GM18519 (cell line): ENCODE results near the gene CFTR.
"Not testable (repeated sequence)": the region's sequence is repeated elsewhere in the genome, so short reads cannot be mapped to it uniquely, and the experiment has no call there.

Experiments
- ATAC-seq: cut with Tn5 transposase; IDR thresholded peaks from one replicate; pipeline ENCODE4 v1.9.1; 2021; ENCODE audit warnings: mild to moderate bottlenecking, moderate library complexity; ENCODE audit not compliant: unreplicated experiment, low FRiP score

CFTR gene

GRCh38 chr7:117479225-117480054 lies at the start of gene CFTR:
TSS of gene CFTR (plus strand) at chr7:117480025. CDS start at chr7:117480095, 70 bp downstream.
- ATAC-seq = no peak

DNA sequence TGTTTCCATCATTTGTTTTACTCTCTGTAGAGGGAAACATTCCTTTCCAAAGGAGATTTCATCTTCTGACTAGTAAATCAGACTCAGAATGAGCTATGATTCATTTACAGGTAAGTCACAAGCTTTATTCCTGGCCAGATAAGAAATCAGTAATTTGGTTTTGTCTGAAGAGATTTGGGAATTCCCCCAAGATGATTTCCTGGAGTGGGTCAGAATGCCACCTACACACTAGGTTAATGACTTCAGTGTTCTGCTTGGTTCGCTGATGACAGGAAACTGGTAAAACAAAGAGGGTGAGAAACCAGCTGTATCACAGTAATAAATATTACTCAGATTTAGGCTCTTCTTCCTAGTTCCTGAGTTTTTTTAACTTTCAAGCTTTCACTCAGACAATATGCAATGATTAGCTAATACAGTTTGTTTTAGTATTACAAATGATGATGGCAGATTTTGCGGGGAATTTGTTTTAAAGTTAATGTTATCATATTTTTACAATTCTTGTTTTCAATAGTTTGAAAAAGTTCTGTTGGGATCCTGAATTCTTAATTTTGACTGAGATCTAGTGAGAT lies 44.3 kb upstream of the CFTR start:
- peak; percentile 97 for ATAC-seq

DNA sequence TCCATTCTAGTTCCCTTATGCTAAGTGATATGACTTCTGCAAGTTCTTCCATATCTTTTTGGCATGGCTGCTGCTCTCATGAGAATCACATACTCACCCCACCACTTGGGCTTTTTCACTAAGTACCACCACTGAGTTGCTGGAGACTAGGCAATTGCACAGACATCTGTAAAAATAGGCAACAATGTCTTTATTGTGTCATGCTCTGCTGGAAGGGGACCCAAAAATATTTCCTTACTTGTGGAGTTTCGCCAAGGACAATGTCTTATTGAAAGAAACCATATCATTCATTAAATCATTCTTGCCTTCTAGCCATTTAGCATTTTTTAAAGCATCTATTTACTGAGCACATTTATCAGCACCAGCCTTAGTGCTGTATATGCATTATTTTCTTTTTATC lies 35.2 kb upstream of the CFTR start:
- no peak for ATAC-seq

DNA sequence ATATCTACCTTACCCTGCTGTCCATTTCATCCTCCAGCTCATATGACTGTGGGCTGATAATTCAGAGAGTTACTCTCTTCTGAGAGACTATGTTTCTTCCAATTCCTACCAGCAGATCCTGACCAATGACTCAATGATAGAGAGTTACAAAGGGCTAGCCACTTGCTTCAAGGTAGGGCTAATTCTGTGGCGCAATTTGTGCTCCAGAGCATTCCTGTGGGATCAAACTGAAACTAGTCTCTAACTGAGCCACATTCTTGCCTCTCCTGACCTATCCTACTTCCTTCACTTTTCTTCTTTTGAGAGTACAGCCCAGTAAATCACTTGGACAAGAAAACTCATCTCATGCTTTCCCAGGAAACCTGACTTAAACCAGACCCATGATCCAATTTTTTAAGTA lies 34.6 kb upstream of the CFTR start:
- no peak for ATAC-seq

DNA sequence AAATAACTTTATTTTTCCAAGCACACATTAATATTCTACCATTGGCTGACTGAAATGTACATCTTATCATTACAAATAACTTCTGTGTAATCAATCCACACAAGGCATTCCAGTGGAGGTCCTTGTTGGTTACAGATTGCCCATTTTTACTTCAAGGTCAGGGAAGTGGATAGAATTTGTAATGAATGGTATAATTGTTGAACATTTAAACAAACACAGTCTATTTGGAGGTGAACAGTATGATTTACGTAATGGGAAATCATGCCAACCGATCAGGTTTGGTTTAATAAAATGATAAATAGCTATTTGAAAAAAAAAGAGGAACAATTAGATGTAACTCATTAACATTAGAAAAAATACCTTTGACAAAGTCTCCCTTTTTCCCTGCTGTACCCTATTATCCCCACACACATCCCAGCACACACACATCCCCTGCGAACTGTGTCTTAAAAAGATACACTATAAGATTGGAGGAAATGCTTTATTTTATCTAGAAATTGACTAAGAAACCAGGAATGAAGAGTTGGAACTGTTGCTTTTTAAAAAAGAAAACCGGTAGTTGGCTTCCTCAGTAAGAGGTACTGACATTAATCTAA lies 33.5 kb upstream of the CFTR start:
- no peak for ATAC-seq

GRCh38 chr7:117448655-117449054 lies 31.2 kb upstream of the CFTR start:
- ATAC-seq = no peak

DNA sequence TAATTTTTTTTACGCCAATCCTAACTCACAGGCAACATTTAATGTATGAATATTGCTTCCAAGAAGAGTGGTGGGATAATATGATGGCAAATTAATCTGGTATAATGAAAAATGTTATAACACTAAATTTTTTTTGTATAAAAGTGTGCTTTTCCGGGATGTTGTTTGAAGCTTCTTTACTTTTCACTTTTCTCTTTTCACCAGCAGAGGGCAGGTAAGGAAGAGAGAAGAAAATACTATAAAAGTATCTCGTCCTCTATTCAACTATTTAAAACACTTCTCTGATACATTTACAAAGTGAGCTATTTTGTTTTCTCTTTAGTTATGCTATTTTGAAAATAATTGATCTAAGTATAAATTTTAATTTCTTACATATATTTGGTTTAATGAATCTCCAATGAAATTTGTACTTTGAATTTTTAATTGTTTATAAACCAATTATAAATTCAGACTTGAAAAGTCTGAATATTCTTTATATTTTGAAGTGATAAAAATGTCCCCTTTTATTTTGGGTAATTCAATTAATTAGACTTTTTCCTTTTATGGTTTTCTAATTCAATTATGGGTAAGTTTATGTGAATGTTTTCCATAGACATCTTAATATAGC lies 20.7 kb upstream of the CFTR start:
- ATAC-seq = no peak

DNA sequence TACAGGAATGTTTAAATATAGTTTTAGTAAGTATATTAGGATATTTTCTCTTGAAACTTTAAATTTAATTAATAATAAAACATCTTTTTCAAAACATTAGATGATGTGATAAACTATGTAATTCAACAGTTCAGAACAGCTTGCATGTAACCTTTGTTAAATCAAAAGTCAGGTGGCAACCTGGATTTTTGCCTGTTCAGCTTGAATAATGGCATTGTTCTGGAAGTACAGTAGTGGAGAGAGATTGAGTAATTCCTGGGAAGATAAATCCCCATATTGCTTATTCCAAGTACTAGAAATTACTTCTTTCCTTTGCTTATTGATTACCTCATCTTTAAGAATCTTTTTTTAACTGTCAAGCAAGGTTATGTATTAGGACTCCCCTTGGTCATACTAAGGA lies 20.1 kb upstream of the CFTR start:
- ATAC-seq = no peak

GRCh38 chr7:117460815-117461214 lies 19.0 kb upstream of the CFTR start:
- ATAC-seq = not testable (repeated sequence)

DNA sequence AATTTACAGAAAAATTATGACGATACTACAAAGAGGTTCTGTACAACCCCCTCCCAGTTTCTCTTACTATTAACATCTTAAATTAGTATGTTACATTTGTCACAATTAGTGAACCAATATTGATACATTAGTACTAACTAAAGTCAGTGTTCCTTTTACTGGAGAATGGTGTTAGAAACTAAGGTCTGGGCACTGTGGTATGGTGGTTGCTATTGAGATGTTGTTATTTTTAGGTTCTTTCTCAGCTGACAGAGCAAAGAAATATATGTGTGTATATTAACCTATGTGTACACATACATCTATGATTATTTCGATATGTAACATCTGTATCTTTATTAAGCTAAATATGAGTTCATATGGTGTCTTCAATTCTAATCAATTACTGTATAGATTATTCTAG lies 11.7 kb upstream of the CFTR start:
- no peak for ATAC-seq

DNA sequence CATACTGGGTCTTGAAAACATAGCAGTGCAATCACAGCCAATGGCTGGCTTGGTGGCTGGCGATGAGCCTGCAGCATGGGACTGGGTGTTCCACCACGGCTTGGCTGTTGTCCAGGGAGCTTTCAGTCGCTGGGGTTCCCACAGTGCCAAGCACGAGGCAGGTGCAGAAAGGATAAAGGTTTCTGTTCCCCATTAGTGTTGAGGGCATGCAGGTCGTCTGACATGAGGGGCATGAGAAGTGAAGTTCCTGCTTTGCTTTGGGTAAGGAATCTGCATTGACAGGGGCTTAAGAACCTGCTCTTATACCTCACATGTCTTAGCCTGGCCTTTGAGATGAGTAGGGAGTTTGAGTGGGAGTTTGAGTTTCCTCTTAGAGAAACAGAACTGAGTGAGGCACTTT lies 9.0 kb upstream of the CFTR start:
- ATAC-seq = peak; percentile 39

DNA sequence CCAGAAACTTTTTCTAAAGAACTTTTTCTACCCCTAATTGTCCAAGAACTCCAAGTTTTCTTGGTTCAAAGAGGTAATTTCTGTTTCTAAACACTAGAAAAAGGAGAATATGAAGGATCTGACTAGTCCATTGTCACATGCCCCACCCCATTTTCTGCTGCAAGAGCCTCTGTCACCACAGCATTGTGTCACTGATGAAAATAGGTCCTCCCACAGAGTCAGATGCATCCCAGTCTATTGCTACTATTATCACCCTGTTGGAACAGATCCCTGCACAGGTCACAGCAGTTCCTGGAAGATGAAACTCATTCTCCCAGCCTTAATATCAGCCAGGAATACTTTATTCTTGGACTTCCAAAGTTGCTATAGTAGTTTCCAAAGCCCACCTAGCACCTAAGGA lies 7.5 kb upstream of the CFTR start:
- ATAC-seq = no peak

DNA sequence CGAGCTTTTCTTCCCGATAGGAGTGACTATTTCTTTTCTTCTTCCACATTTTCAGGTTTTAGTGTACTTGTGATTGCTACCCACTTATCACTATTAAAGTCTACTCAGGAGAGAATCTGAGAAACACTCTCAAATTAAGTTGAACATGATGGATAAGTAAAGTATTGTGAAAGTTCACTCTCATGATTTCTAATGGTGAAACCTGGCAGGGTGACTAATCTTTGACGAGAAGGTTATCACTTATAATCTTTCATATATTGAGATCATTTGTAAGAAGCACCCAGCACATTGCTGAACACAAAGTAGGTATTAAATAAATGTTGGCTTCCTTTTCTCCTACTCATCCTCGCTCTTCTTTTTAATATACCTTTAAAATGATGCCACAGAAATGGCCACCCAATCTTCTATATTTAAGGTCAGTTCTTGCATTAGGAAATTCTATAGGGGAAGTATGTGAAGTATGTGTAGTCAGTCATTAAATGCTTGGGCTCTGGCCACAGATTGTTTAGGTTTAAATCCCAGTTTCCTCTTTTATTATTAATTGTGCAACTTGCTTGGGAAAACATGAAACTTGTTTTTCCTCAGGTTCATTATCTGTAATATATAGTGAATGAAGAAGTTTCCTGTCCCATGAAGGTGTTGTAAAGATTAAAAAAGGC lies 3.1 kb upstream of the CFTR start:
- no peak for ATAC-seq

DNA sequence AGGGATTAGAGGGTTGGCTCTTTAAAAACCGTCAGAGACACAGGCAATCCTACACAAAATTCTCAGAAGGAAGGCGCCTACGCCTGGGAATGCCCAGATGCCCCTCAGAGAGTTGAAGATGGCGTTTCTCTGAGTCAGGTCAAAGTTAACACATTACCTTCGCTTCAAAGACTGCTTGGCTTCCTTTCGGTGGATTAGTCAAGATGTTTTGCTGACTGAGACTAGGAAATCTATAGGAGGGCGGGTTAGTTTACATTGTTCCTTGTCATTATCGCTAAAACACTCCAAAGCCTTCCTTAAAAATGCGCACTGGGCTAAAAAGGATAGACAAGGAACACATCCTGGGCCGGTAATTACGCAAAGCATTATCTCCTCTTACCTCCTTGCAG lies 995 bp upstream of the CFTR start:
- ATAC-seq = no peak

GRCh38 chr7:117480055-117480362 lies 184 bp downstream of the CFTR start:
- no peak for ATAC-seq

DNA sequence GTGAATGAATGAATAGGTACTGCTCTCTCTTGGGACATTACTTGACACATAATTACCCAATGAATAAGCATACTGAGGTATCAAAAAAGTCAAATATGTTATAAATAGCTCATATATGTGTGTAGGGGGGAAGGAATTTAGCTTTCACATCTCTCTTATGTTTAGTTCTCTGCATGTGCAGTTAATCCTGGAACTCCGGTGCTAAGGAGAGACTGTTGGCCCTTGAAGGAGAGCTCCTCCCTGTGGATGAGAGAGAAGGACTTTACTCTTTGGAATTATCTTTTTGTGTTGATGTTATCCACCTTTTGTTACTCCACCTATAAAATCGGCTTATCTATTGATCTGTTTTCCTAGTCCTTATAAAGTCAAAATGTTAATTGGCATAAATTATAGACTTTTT lies 1.2 kb downstream of the CFTR start:
- ATAC-seq = no peak

GRCh38 chr7:117485118-117485620 lies 5.3 kb downstream of the CFTR start:
- ATAC-seq = no peak

DNA sequence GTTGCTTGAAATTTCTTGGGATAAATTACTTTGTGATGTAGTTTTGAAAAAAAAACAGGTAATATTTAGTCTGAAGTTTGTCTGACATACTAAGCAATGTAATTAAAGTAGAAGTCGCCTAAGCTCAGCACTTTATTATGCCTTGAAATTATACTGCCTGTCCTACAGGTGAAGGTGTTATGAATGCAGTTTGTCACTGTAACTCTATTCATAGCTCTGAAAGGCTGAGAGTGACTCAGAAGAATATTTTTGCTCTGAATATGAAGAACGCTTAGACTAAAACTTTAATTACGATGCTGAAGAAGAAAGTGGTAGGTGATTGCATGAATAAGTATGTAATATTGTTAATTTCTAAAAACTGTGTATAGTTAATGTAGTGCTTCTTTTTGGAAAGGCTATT lies 9.2 kb downstream of the CFTR start:
- no peak for ATAC-seq

DNA sequence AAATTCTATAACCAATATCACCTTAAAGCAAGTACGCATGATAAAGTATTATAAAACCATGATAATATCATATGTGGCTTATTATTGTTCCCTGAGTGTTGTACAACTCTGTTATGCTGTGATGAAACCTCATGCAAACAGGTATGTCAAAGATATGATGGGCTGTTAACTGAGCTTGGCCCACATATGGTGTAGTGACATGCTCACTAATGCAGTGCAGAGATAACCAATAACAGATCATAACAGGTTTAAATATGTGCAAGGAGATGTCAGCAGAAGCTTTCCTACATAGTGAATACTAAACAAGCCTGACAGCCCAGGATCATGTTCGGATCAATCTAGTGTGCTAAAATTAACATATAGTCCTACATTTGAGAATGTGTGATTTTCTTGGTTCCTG lies 9.6 kb downstream of the CFTR start:
- ATAC-seq = no peak

DNA sequence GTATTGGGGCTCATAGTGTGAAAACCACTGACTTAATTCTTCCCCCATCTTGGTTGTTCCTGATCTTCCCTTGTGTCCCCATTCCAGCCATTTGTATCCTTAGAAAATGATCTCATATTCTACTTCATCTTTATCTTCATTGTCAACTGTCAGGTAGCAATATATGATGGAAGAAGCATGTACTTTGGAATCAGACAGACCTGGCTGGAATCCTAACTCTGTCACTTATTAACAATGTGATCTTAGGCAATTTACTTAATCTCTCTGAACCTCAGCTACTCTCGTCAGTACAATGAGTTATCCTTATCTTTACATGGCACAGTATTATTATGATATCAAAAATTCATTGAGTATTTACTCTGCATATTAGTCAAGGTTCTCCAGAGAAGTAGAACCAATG lies 10.1 kb downstream of the CFTR start:
- ATAC-seq = no peak

DNA sequence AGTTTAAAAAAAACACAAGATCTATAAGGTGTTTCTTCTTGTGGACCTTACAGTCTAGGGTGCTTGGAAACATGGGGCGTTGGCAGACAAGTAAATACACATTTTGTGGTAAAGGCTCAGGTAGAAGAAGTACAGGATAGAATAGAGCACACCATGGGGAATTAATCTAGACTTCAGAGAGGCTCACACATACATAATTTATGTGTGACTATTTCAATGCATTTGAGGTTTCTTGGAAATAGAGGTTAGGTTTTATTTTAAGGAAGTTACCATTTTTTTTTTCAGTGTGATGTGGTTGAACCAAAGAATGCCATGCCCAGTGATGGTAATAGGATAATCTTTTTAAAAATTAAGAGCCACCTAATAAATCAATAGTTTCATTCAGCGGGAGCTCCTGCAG lies 12.8 kb downstream of the CFTR start:
- no peak for ATAC-seq
